AG04450 (cell line): ENCODE data around the gene MIEF1. TPM values are rescaled to one million over a fixed set of nuclear protein-coding genes. Genes with fewer than 3 reads are reported as not detected.
A peak's percentile ranks its signal among the peaks of the same experiment; 100 is the strongest.

Source experiments
- CTCF ChIA-PET: fragments of 300-600, 350-600 bp; formaldehyde crosslinking; extraction: SDS; loops from one replicate; lab custom pipeline; 2022; ENCODE audit warnings: antibody characterized with exemption, inconsistent platforms; lab: Charles Lee
- POLR2A ChIA-PET: fragments of 350-600 bp; formaldehyde crosslinking; extraction: SDS; loops from one replicate; lab custom pipeline; 2021; ENCODE audit warnings: antibody characterized with exemption, inconsistent platforms; lab: Yijun Ruan, JAX
- DNase-seq: peaks from one replicate; pipeline ENCODE4 v3.0.0-alpha.2; 2011; ENCODE audit warnings: low read depth, low spot score
- H3K27ac ChIP-seq: one replicate; pipeline ENCODE4 v1.5.1; 2012; ENCODE audit warnings: low read depth, low read length, control low read depth
- H3K27me3 ChIP-seq: one replicate; pipeline ENCODE4 v1.6.0; 2012; ENCODE audit warnings: low read length; ENCODE audit not compliant: control insufficient read depth, insufficient read depth
- H3K4me3 ChIP-seq: 2 replicates; pipeline ENCODE4 v1.5.1; 2011; ENCODE audit warnings: mild to moderate bottlenecking, low read depth, low read length, control low read depth
- H3K9me3 ChIP-seq: 2 replicates; pipeline ENCODE4 v1.5.1; 2012; ENCODE audit warnings: low read length; ENCODE audit not compliant: control insufficient read depth, insufficient read depth
- CTCF ChIP-seq: IDR thresholded peaks from 2 replicates; pipeline ENCODE4 v1.5.1; 2011; ENCODE audit warnings: low read depth, low read length, control low read depth, inconsistent platforms
- polyA plus RNA-seq: library from polyadenylated mRNA; depleted of rRNA; stranded (reverse); fragments of >200 nt; gene quantifications from 2 replicates; pipeline ENCODE4 v1.2.3, GENCODE V29; 2011

The MIEF1 gene
- polyA plus RNA-seq, 1 experiment, result 18.9 TPM

DNA sequence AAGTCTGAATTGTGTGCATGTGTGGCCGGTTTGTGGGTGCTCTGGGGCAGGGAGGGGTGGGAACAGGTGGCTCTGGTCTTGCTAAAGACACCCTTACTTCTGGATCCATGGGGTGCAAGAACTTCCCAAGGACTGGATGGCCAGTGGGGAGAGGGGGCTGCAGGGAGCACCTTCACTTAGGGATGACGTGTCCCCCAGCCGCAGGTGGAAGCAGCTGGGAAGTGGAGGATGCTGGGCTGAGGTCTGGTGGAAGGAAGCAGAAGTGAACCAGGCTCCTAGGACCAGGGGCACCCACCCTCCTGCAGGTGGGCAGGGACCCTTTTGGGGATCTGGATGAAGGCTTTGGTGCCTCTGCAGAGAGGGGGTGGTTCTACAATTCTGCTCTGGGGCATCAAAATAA is 9.9 kb upstream of the MIEF1 start:
- peaks cover 8% of the 10 kb centered on the region; the same call in 1 of the 2 replicates for H3K9me3 ChIP-seq
- DNase-seq, result no peak
- CTCF ChIA-PET, result interaction anchor here (0.7 to 2.6 kb wide), 4 partner anchors 22 to 42 kb away, joined by 3 to 41 read pairs (median 12); no protein-coding TSS in a partner anchor
- no peaks in the 10 kb centered on the region for H3K27me3 ChIP-seq
- H3K4me3 ChIP-seq, result no peak overlapping the region
- no peak for TF ChIP-seq CTCF
- POLR2A ChIA-PET, result interaction anchor here (0.7 to 1.1 kb wide), 2 partner anchors 172 to 181 kb away, joined by 3 to 8 read pairs; no protein-coding TSS in a partner anchor
- H3K27ac ChIP-seq, result no peak overlapping the region

- ChIA-PET CTCF (interaction anchor here (0.7 to 2.6 kb wide), 13 partner anchors 8 to 174 kb away, joined by 3 to 41 read pairs (median 4); partner anchors contain the start of genes MIEF1 and RPL3), POLR2A (interaction anchor here (0.5 to 2.4 kb wide), 7 partner anchors 8 to 876 kb away, joined by 3 to 29 read pairs (median 7); partner anchors contain the start of genes ATF4, MIEF1 and RPL3)
- H3K27ac ChIP-seq, result peak overlapping the region; percentile 57
- no peak for TF ChIP-seq CTCF
- no peaks in the 10 kb centered on the region for H3K27me3 ChIP-seq
- H3K4me3 ChIP-seq, result no peak overlapping the region
- H3K9me3 ChIP-seq, result no peaks in the 10 kb centered on the region; the same call in 1 of the 2 replicates
- peak; percentile 75 for DNase-seq
Observed at GRCh38 chr22:39493759-39494158, 8.3 kb upstream of the MIEF1 start.

GRCh38 chr22:39494471-39495120 is 7.5 kb upstream of the MIEF1 start:
- Histone ChIP-seq H3K27me3 (no peaks in the 10 kb centered on the region), H3K4me3 (no peak overlapping the region), H3K9me3 (no peaks in the 10 kb centered on the region), H3K27ac (peak overlapping the region; percentile 57)
- ChIA-PET POLR2A (interaction anchor here (1.3 to 2.4 kb wide), 3 partner anchors 20 to 175 kb away, joined by 3 to 18 read pairs (median 7); partner anchors contain the start of genes ATF4 and RPL3), CTCF (interaction anchor here (1.0 to 2.6 kb wide), 9 partner anchors 15 to 175 kb away, joined by 4 to 41 read pairs (median 5); partner anchors contain the start of gene RPL3)
- DNase-seq, result no peak
- TF ChIP-seq CTCF, result no peak

DNA sequence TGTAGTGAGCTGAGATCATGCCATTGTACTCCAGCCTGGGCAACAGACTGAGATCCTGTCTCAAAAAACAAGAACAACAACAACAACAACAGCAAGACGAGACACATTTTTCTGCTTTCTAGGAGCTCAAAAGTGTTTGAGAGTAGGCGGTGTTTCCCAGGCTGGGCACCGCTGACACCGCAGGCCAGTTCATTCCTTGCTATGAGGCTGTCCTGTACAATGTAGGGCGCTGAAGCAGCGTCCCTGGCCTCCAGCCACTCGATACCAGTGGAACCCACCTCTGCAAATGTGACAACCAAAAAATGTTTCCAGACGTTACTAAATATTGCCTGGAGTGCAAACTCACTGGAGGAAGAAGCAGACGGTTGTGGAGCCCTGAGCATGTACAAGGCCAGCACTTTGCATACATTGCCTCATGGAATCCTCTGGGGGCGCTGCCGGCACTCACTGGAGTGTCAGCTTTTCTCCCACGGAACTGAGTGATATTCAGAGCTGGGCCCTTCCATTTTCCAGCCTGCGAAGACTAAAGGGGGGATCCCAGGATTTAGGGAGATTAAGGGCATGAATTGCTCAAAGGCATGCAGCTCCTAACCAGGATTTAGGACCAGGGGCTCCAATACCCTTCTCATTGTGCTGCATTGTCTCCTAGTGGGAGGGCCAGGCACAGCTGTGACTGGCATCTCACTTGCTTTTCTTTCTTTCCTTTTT is 5.8 kb upstream of the MIEF1 start:
- no peak for DNase-seq
- ChIA-PET POLR2A (interaction anchor here (0.5 to 1.3 kb wide), 3 partner anchors 24 to 1178 kb away, joined by 3 to 6 read pairs (median 4); no protein-coding TSS in a partner anchor), CTCF (interaction anchor here (0.6 to 2.3 kb wide), 23 partner anchors 10 to 487 kb away, joined by 3 to 22 read pairs (median 4); partner anchors contain the start of gene ATF4)

More for the DNA sequence above, 5.8 kb upstream of the MIEF1 start:
- TF ChIP-seq CTCF, result peak; percentile 85
- no peaks in the 10 kb centered on the region for H3K9me3 ChIP-seq
- H3K27ac ChIP-seq, result no peak overlapping the region
- no peak overlapping the region for H3K4me3 ChIP-seq
- no peaks in the 10 kb centered on the region for H3K27me3 ChIP-seq
